Upper lobe of left lung (tissue), 4 donors: ENCODE results near the gene SBNO1.

Experiments
- EP300 ChIP-seq, 4 donors: sonication (generic); formaldehyde crosslinking; IDR thresholded peaks; one replicate each; pipeline ENCODE4 v1.5.1; 2017; ENCODE audit warnings: antibody characterized with exemption in 4 of 4, control low read depth in 2 of 4
- POLR2A ChIP-seq, 4 donors: fragments of 450-650 bp; IDR thresholded peaks; one replicate each; pipeline ENCODE4 v1.5.1; 2016 to 2017; ENCODE audit warnings: antibody characterized with exemption in 4 of 4, mild to moderate bottlenecking in 2 of 4

DNA sequence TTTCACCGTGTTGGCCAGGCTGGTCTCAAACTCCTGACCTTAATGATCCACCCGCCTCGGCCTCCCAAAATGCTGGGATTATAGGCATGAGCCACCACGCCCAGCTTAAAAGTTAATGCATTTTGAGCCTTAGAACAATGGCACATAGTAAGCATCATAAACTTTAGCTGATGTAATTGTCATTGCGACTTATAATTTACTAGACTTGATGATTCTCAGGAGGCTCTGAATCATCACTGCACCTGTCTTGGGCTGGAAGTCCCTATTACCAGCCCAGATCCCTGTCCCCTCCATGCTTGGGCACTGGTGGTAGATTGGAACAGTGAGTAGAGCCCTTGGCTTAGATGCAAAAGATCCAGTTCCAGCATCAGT, 45.4 kb upstream of the SBNO1 start:
- no peak for TF ChIP-seq EP300 (IDR thresholded peaks at IDR 0.05)
- TF ChIP-seq POLR2A (IDR thresholded peaks at IDR 0.05): no peak
